Adipose tissue (tissue), 3 donors: ENCODE measurements around the gene CDC14B. TPM values are rescaled to one million over a fixed set of nuclear protein-coding genes. Genes with fewer than 3 reads are reported as not detected.
"Not testable (repeated sequence)": the region's sequence is repeated elsewhere in the genome, so short reads cannot be mapped to it uniquely, and the experiment has no call there.

Source experiments
- H3K27ac ChIP-seq: one replicate; pipeline ENCODE4 v1.5.1; 2013; ENCODE audit warnings: low read depth, low read length
- WGBS, 3 donors: extraction: QIAGEN DNeasy Blood & Tissue Kit; methylation state at CpG; one replicate each; pipeline ENCODE4 v1.1.7; 2013; 5-methylcytosine and 5-hydroxymethylcytosine counted together
- polyA plus RNA-seq, 3 donors: library from polyadenylated mRNA; stranded (reverse); fragments of 200-250 nt; gene quantifications; one replicate each; pipeline ENCODE4 v1.2.3, GENCODE V29; 2013
- donor health status: healthy with polysubstance abuse.
- donor health status: Bipolar disorder and iron deficiency.
- donor health status: healthy.

The CDC14B gene
- polyA plus RNA-seq, 3 donors, result 7.8 to 15.7 (median 10.5) TPM

- H3K27ac ChIP-seq, result no peak overlapping the region
- 82 to 99% (median 97%) methylated on average over 1 of the region's 1 CpG for WGBS, 3 donors
These were observed 61.7 kb downstream of the CDC14B start for GRCh38 chr9:96557921-96558320.

- WGBS, 3 donors, result 90% methylated on average over 15 of the region's 15 CpGs
- no peak overlapping the region for H3K27ac ChIP-seq
These were observed 62.8 kb downstream of the CDC14B start for GRCh38 chr9:96556701-96557461.

- WGBS, 3 donors, result 49 to 65% (median 57%) methylated on average over 11 of the region's 11 CpGs
- no peak overlapping the region for H3K27ac ChIP-seq
These were observed 63.9 kb downstream of the CDC14B start for GRCh38 chr9:96555567-96556386.

- WGBS, 3 donors, result 89 to 95% (median 90%) methylated on average over 10 of the region's 10 CpGs
- H3K27ac ChIP-seq, result no peak overlapping the region
These were observed 64.7 kb downstream of the CDC14B start for GRCh38 chr9:96554801-96555566.

- 60 to 65% (median 64%) methylated on average over 1 of the region's 1 CpG for WGBS, 3 donors
- H3K27ac ChIP-seq, result no peak overlapping the region
These were observed 65.3 kb downstream of the CDC14B start for GRCh38 chr9:96554326-96554725.

- WGBS, 3 donors, result 62 to 90% (median 72%) methylated on average over 2 of the region's 2 CpGs
- H3K27ac ChIP-seq, result no peak overlapping the region
These were observed 66.6 kb downstream of the CDC14B start for GRCh38 chr9:96553070-96553469.

- WGBS, 3 donors, result 88 to 94% (median 92%) methylated on average over 6 of the region's 6 CpGs
- no peak overlapping the region for H3K27ac ChIP-seq
These were observed 68.2 kb downstream of the CDC14B start for GRCh38 chr9:96551403-96551802.

- 83 to 90% (median 86%) methylated on average over 4 of the region's 4 CpGs for WGBS, 3 donors
- no peak overlapping the region for H3K27ac ChIP-seq
These were observed 69.0 kb downstream of the CDC14B start for GRCh38 chr9:96550659-96551058.

DNA sequence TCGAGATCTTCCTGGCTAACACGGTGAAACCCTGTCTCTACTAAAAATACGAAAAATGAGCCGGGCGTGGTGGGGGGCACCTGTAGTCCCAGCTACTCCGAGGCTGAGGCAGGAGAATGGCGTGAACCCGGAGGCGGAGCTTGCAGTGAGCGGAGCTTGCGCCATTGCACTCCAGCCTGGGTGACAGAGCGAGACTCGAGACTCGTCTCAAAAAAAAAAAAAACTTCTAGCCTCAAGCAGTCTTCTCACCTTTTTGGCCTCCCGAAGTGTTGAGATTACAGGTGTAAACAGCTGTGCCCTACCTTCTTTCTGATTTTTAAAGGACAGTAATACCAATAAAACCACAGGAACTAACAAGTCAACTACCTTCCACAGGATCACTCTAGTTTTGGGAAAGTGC is 76.5 kb downstream of the CDC14B start:
- WGBS, 3 donors, result 93 to 97% (median 96%) methylated on average over 15 of the region's 15 CpGs
- H3K27ac ChIP-seq, result not testable (repeated sequence)

DNA sequence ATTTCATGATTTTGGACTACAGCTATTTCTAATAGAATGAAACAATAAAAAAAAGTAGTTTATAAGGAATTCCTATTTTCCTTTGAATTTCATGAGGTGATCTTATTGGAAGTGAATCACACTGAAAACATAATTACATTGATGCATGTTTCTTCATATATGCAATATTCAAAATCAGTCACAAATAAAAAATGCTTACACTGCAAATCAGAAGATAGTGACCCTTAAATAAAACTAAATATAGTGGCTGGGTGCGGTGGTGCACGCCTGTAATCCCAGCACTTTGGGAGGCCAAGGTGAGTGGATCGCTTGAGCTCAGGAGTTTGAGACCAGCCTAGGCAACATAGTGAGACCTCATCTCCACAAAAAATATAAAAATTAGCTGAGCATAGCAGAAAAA is 79.5 kb downstream of the CDC14B start:
- H3K27ac ChIP-seq, result no peak overlapping the region
- WGBS, 3 donors, result 96 to 99% (median 99%) methylated on average over 3 of the region's 3 CpGs

GRCh38 chr9:96532173-96532572 is 87.5 kb downstream of the CDC14B start:
- H3K27ac ChIP-seq, result no peak overlapping the region

DNA sequence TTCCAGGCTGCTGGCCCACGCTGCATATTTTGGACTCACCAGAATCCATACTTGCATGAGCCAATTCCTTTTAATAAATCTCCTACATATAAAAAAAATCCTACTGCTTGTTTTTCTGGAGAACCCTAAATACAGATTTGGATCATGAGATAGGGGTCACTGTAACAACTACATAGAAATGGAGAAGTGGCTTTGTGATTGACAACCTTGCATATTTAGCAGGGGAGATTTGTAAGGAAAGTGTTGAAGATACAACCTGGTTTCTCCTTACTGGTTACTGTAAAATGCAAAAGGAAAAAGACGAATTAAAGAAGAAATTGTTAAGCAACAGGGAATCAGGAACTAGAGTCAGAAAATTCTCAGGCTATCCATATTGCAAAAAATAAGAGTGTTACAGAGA is 94.9 kb downstream of the CDC14B start:
- no peak overlapping the region for H3K27ac ChIP-seq
- 73 to 89% (median 79%) methylated on average over 2 of the region's 2 CpGs for WGBS, 3 donors

- H3K27ac ChIP-seq, result no peak overlapping the region
- 91 to 94% (median 93%) methylated on average over 7 of the region's 7 CpGs for WGBS, 3 donors
These were observed 95.6 kb downstream of the CDC14B start for GRCh38 chr9:96524045-96524444.

- no peak overlapping the region for H3K27ac ChIP-seq
- 85 to 90% (median 87%) methylated on average over 7 of the region's 7 CpGs for WGBS, 3 donors
These were observed 96.3 kb downstream of the CDC14B start for GRCh38 chr9:96523374-96523773.

DNA sequence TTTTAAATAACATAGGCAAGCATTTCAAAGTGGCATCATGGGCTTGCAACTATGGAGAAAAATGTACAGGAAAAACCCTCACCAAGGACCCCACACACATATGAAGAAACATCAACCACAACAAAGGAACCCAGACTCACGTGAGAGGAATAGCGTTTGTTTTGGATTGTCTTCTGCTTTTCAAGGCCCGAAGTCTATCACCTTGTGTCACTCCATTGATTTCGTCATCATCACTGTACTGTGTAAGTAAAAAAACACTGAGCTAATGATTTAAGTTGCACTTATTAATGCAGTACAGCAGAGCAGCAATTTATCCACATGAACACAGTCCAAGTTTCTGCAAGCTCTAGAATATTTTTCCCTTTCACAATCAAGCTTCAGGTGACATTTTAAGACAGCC is 97.3 kb downstream of the CDC14B start:
- 49 to 66% (median 61%) methylated on average over 4 of the region's 4 CpGs for WGBS, 3 donors
- no peak overlapping the region for H3K27ac ChIP-seq

DNA sequence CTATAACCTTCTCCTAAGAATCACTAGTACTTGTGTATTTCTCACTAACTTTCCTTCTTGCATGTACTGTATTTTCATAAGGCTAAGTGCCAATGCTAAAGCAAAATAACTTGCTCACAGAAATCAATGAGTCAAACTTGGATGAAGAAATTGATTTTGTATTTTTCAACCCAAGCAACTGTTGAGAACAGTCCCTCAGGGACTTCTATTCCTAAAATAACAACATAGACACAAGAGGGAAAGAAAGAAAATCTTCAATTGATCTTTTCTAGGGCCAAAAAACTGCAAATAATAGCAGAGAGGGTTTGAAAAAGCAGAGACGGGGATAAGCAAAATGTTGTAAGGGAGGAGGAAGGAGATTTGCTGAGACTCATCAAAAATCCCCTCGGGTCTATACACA is 99.9 kb downstream of the CDC14B start:
- no peak overlapping the region for H3K27ac ChIP-seq
- WGBS, 3 donors, result 53 to 78% (median 59%) methylated on average over 2 of the region's 2 CpGs

DNA sequence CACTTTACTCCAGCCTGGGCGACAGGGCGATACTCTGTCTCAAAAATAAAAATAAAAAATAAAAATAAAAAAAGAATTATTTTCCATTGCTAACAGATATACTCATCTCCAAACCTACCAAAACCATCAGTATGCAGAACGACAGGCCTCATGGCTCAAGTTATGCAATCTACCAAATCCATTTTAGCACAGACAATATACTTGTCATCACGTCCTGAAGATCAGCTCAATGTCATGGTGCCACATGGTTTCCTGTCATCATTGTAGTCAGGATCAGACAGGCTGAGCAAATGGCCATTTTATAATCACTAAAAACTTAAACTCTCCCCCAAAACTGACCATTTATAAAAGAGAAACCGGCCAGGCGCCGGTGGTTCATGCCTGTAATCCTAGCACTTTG is 100.5 kb downstream of the CDC14B start:
- 92 to 95% (median 93%) methylated on average over 7 of the region's 7 CpGs for WGBS, 3 donors
- no peak overlapping the region for H3K27ac ChIP-seq

DNA sequence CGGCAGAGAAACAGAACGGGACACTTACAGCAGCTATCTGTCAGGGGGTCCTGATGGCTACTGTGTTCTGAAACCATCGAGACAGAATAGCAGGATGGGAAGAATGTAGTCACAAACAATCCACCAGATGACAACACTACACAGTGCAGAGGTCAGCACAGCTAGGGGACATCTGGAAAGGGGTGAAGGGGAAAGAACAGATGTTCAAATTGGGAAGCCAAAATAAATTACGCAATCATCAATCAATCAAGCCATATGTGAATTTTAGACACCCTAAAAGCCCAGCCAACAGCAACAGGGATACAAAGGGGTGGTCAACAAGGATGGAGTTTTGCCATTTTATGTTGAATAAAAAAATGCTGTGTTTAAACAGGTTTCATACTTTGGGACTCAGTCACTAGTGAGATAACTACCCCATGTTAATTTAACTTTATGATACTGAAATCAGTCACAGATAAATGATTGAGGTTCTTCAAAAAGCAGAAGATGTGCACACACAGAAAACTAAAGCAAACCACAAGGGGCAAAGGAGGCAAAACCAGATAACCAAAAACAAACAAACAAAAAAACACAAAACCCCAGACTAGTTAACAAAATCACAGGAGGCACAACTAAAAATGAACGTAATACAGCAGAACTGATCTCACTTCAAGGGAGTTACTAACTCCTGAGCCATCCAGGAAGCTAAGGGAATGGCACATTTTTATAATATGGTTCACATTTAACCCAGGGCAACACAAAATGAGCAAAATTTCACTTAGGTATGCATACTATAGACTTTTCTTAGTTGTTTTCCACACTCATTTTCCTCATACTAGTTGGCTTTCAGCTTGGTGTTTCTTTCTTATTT is 103.8 kb downstream of the CDC14B start:
- no peak overlapping the region for H3K27ac ChIP-seq
- WGBS, 3 donors, result 55 to 74% (median 64%) methylated on average over 5 of the region's 5 CpGs
